Trophoblast cell (in vitro differentiated cells and primary cell): Measurements from ENCODE around the gene JAKMIP3.
A peak's percentile ranks its signal among the peaks of the same experiment; 100 is the strongest.

Source experiments
- DNase-seq, 2 donors: peaks; one replicate each; pipeline ENCODE4 v3.0.0-alpha.2; 2016
- H2AFZ ChIP-seq: 2 replicates; pipeline ENCODE4 v1.6.1; 2013; ENCODE audit warnings: low read length, moderate library complexity, mild to moderate bottlenecking; ENCODE audit not compliant: insufficient read depth, poor library complexity
- H2AK5ac ChIP-seq: 2 replicates; pipeline ENCODE4 v1.6.1; 2013; ENCODE audit warnings: mild to moderate bottlenecking, low read length
- H2BK120ac ChIP-seq: 2 replicates; pipeline ENCODE4 v1.6.1; 2013; ENCODE audit warnings: low read length, mild to moderate bottlenecking, moderate library complexity; ENCODE audit not compliant: insufficient read depth, poor library complexity
- H2BK12ac ChIP-seq: 2 replicates; pipeline ENCODE4 v1.6.1; 2013; ENCODE audit warnings: mild to moderate bottlenecking, low read length, moderate library complexity
- H2BK5ac ChIP-seq: 2 replicates; pipeline ENCODE4 v1.6.1; 2013; ENCODE audit warnings: low read length, low read depth, moderate library complexity, mild to moderate bottlenecking; ENCODE audit not compliant: poor library complexity
- H3K14ac ChIP-seq: 2 replicates; pipeline ENCODE4 v1.6.1; 2013; ENCODE audit warnings: mild to moderate bottlenecking, low read length
- H3K18ac ChIP-seq: 2 replicates; pipeline ENCODE4 v1.6.1; 2013; ENCODE audit warnings: mild to moderate bottlenecking, low read length
- H3K23ac ChIP-seq: 2 replicates; pipeline ENCODE4 v1.6.1; 2013; ENCODE audit warnings: low read length
- H3K27ac ChIP-seq: 2 replicates; pipeline ENCODE4 v1.5.1; 2013; ENCODE audit warnings: low read depth, mild to moderate bottlenecking, inconsistent platforms, low read length, moderate library complexity
- H3K27me3 ChIP-seq: 2 replicates; pipeline ENCODE4 v1.6.1; 2013; ENCODE audit warnings: inconsistent platforms, mild to moderate bottlenecking, low read length, moderate library complexity; ENCODE audit not compliant: insufficient read depth
- H3K36me3 ChIP-seq, 2 experiments: 1 replicate in 1 of 2; 2 replicates in 1 of 2; pipeline ENCODE4 v1.6.1; 2013; ENCODE audit warnings: low read length in 2 of 2, mild to moderate bottlenecking in 2 of 2, moderate library complexity in 1 of 2; ENCODE audit not compliant: insufficient read depth in 2 of 2, control insufficient read depth in 1 of 2
- H3K4ac ChIP-seq: 2 replicates; pipeline ENCODE4 v1.6.1; 2013; ENCODE audit warnings: low read depth, mild to moderate bottlenecking, low read length, moderate library complexity
- H3K4me1 ChIP-seq, 2 experiments: 1 replicate in 1 of 2; 2 replicates in 1 of 2; pipeline ENCODE4 v1.6.1; 2013; ENCODE audit warnings: low read length in 2 of 2, mild to moderate bottlenecking in 2 of 2, moderate library complexity in 1 of 2; ENCODE audit not compliant: insufficient read depth in 2 of 2, control insufficient read depth in 1 of 2
- H3K4me2 ChIP-seq: 2 replicates; pipeline ENCODE4 v1.6.1; 2013; ENCODE audit warnings: inconsistent platforms, mild to moderate bottlenecking, low read length, moderate library complexity
- H3K4me3 ChIP-seq: 2 replicates; pipeline ENCODE4 v1.5.1; 2013; ENCODE audit warnings: mild to moderate bottlenecking, low read depth, low read length, inconsistent platforms
- H3K79me1 ChIP-seq: one replicate; pipeline ENCODE4 v1.6.1; 2013; ENCODE audit warnings: low read length
- H3K79me2 ChIP-seq: 2 replicates; pipeline ENCODE4 v1.6.1; 2013; ENCODE audit warnings: low read length, mild to moderate bottlenecking; ENCODE audit not compliant: control insufficient read depth, insufficient read depth, poor library complexity
- H3K9ac ChIP-seq: 2 replicates; pipeline ENCODE4 v1.6.1; 2013; ENCODE audit warnings: mild to moderate bottlenecking, low read length
- H3K9me3 ChIP-seq: 2 replicates; pipeline ENCODE4 v1.6.1; 2013; ENCODE audit warnings: low read depth, mild to moderate bottlenecking, control low read depth, inconsistent platforms, low read length; ENCODE audit not compliant: insufficient read depth
- H4K12ac ChIP-seq: 2 replicates; pipeline ENCODE4 v1.6.1; 2013; ENCODE audit warnings: low read depth, mild to moderate bottlenecking, low read length, moderate library complexity
- H4K8ac ChIP-seq: 2 replicates; pipeline ENCODE4 v1.6.1; 2013; ENCODE audit warnings: low read depth, mild to moderate bottlenecking, low read length, moderate library complexity
- H4K91ac ChIP-seq: one replicate; pipeline ENCODE4 v1.6.1; 2013; ENCODE audit warnings: low read depth, mild to moderate bottlenecking, low read length, moderate library complexity
- WGBS: extraction: QIAGEN DNeasy Blood & Tissue Kit; methylation state at CpG from one replicate; pipeline ENCODE4 v1.1.7; 2013; ENCODE audit warnings: missing lambda C conversion rate; ENCODE audit not compliant: insufficient read length, insufficient coverage; ENCODE audit errors: extremely low coverage; 5-methylcytosine and 5-hydroxymethylcytosine counted together

The JAKMIP3 gene

GRCh38 chr10:132023092-132023811, 42.5 kb upstream of the JAKMIP3 start:
- H2BK120ac ChIP-seq: no peak overlapping the region
- H2BK12ac ChIP-seq: no peak overlapping the region
- WGBS: no CpG with 5 or more reads among the region's 36 CpGs
- H3K36me3 ChIP-seq: no peaks in the 10 kb centered on the region
- no peak overlapping the region for H2AK5ac ChIP-seq
- H4K8ac ChIP-seq: no peak overlapping the region
- no peaks in the 10 kb centered on the region for H3K79me2 ChIP-seq
- H3K18ac ChIP-seq: no peak overlapping the region
- DNase-seq: peak; percentile 70 to 88
- no peak overlapping the region for H3K4me2 ChIP-seq
- H2AFZ ChIP-seq: no peak overlapping the region
- no peak overlapping the region for H4K12ac ChIP-seq
- H3K23ac ChIP-seq: no peak overlapping the region
- no peak overlapping the region for H2BK5ac ChIP-seq
- H3K4me3 ChIP-seq: no peak overlapping the region
- H3K4me1 ChIP-seq: no peaks in the 10 kb centered on the region
- no peak overlapping the region for H3K27ac ChIP-seq
- H3K9me3 ChIP-seq: no peaks in the 10 kb centered on the region
- H4K91ac ChIP-seq: no peak overlapping the region
- H3K27me3 ChIP-seq: no peaks in the 10 kb centered on the region
- H3K4ac ChIP-seq: no peak overlapping the region
- H3K79me1 ChIP-seq: no peaks in the 10 kb centered on the region
- H3K14ac ChIP-seq: no peak overlapping the region
- H3K9ac ChIP-seq: no peak overlapping the region

GRCh38 chr10:132027423-132027983, 38.2 kb upstream of the JAKMIP3 start:
- H3K9ac ChIP-seq: no peak overlapping the region
- DNase-seq: no peak

GRCh38 chr10:132028706-132029105, 37.0 kb upstream of the JAKMIP3 start:
- no peak for DNase-seq
- Histone ChIP-seq H3K36me3 (no peaks in the 10 kb centered on the region), H3K4me2 (no peak overlapping the region), H3K18ac (no peak overlapping the region), H2AFZ (no peak overlapping the region), H3K14ac (no peak overlapping the region), H3K9ac (no peak overlapping the region), H3K4me1 (no peaks in the 10 kb centered on the region), H4K91ac (no peak overlapping the region), H3K27ac (no peak overlapping the region), H2BK120ac (no peak overlapping the region), H2BK5ac (no peak overlapping the region), H3K23ac (no peak overlapping the region), H2AK5ac (no peak overlapping the region), H4K12ac (no peak overlapping the region), H3K27me3 (no peaks in the 10 kb centered on the region), H2BK12ac (no peak overlapping the region), H3K9me3 (no peaks in the 10 kb centered on the region), H3K4me3 (no peak overlapping the region), H3K4ac (no peak overlapping the region), H3K79me2 (no peaks in the 10 kb centered on the region), H3K79me1 (no peaks in the 10 kb centered on the region), H4K8ac (no peak overlapping the region)
- no CpG with 5 or more reads among the region's 6 CpGs for WGBS

More at GRCh38 chr10:132027423-132027983, 38.2 kb upstream of the JAKMIP3 start:
- Histone ChIP-seq H2AFZ (no peak overlapping the region), H4K91ac (no peak overlapping the region), H3K4me2 (no peak overlapping the region), H4K8ac (no peak overlapping the region), H3K4ac (no peak overlapping the region), H3K79me1 (no peaks in the 10 kb centered on the region), H3K4me3 (no peak overlapping the region), H4K12ac (no peak overlapping the region), H2BK120ac (no peak overlapping the region), H3K36me3 (no peaks in the 10 kb centered on the region), H3K27ac (no peak overlapping the region), H3K79me2 (no peaks in the 10 kb centered on the region), H3K14ac (no peak overlapping the region), H3K9me3 (no peaks in the 10 kb centered on the region), H2BK12ac (no peak overlapping the region), H3K18ac (no peak overlapping the region), H3K27me3 (no peaks in the 10 kb centered on the region), H3K4me1 (no peaks in the 10 kb centered on the region), H2BK5ac (no peak overlapping the region), H3K23ac (no peak overlapping the region), H2AK5ac (no peak overlapping the region)
- WGBS: no CpG with 5 or more reads among the region's 3 CpGs

- Histone ChIP-seq H4K8ac (no peak overlapping the region), H3K27me3 (peaks cover 12% of the 10 kb centered on the region), H2BK120ac (no peak overlapping the region), H3K79me2 (no peaks in the 10 kb centered on the region), H3K9me3 (peaks cover 2% of the 10 kb centered on the region), H3K23ac (no peak overlapping the region), H2BK5ac (no peak overlapping the region), H3K14ac (no peak overlapping the region), H3K36me3 (no peaks in the 10 kb centered on the region), H4K91ac (no peak overlapping the region), H3K4me3 (no peak overlapping the region), H3K18ac (no peak overlapping the region), H3K4ac (no peak overlapping the region), H3K27ac (no peak overlapping the region), H2AK5ac (no peak overlapping the region), H2BK12ac (no peak overlapping the region), H3K4me2 (no peak overlapping the region), H2AFZ (no peak overlapping the region), H3K9ac (no peak overlapping the region), H3K4me1 (peaks cover under 1% of the 10 kb centered on the region in 2 experiments), H3K79me1 (no peaks in the 10 kb centered on the region), H4K12ac (no peak overlapping the region)
- DNase-seq: no peak
- WGBS: no CpG with 5 or more reads among the region's 12 CpGs
These were observed 34.8 kb upstream of the JAKMIP3 start for GRCh38 chr10:132030898-132031463.
